ENCODE data around the gene RNF111. TPM values are rescaled to one million over a fixed set of nuclear protein-coding genes. Genes with fewer than 3 reads are reported as not detected.

The RNF111 gene
- total and polyA plus RNA-seq, 2 of the 13 experiments (the other 11 are each of a cell fraction or from before 2014, with no cell fraction given), result 12.1 to 23.1 TPM

DNA sequence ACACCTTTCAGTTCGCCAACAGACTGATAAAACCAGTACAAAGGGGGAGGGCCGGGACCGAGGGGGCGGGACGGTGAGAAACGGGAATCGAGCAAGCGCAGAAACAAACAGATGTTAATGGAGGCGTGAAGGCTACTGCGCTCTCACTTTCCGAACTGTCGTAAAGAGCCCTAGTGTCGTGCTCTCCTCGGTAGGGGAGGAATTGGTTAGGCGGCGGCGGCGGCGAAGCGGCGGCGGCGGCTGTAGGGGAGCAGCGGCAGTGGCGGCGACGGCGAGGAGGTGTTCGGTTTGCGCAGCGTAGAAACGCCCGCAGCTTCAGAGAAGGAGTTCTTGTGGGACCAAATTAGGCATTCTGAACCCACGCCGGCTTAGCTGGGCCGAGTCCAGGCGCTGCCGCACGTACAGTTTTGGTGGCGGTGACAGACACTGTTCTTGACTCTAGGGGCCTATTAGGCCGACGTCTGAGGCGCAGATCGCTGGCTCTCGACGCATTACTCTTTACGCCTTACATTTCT lies at the start of gene RNF111 (continued):
- TF ChIP-seq ZNF512B (CRISPR knock-in tag; IDR thresholded peaks at IDR 0.05; ENCODE audit: borderline replicate concordance), result no peak
- no peak; the same call in 1 of the 2 replicates for TF ChIP-seq ZNF292 (CRISPR knock-in tag; IDR thresholded peaks at IDR 0.05; ENCODE audit: borderline replicate concordance, low read depth)
- 0 out of 2 replicates have a peak, but pooled peaks have one; percentile 31 for TF ChIP-seq ZFP36L1 (CRISPR knock-in tag; IDR thresholded peaks at IDR 0.05)
- TF ChIP-seq KDM1A (CRISPR knock-in tag; IDR thresholded peaks at IDR 0.05), result no peak
- TF ChIP-seq ZNF670 (CRISPR knock-in tag; IDR thresholded peaks at IDR 0.05; ENCODE audit: borderline replicate concordance), result no peak
- no peak for TF ChIP-seq GPBP1L1 (CRISPR knock-in tag; IDR thresholded peaks at IDR 0.05)
- no peak for TF ChIP-seq ZNF24 (IDR thresholded peaks at IDR 0.05)
- no peak for TF ChIP-seq ZBTB46 (CRISPR knock-in tag; IDR thresholded peaks at IDR 0.05; ENCODE audit: borderline replicate concordance)
- TF ChIP-seq, protein P1, sequence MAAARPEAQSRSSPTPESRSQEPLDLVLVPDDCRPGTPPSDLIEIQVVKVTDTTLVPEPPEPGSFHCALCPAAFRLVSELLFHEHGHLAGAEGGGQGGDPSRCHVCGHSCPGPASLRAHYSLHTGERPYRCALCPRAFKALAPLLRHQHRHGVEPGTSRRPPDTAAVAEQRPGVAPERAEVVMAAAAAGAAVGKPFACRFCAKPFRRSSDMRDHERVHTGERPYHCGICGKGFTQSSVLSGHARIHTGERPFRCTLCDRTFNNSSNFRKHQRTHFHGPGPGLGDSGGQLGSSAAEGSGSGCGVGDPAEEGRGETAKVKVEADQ (CRISPR knock-in tag; IDR thresholded peaks at IDR 0.05; ENCODE audit: borderline replicate concordance), result no peak
- TF ChIP-seq HOXD1 (CRISPR knock-in tag; IDR thresholded peaks at IDR 0.05), result no peak
- peak; percentile 86 for TF ChIP-seq POLR2G (IDR thresholded peaks at IDR 0.05; ENCODE audit: low read depth, low read length)
- no peak for TF ChIP-seq ZNF34 (CRISPR knock-in tag; IDR thresholded peaks at IDR 0.05; ENCODE audit: borderline replicate concordance)
- peak; percentile 76; the same call in 1 of the 2 replicates for TF ChIP-seq KLF6 (CRISPR knock-in tag; IDR thresholded peaks at IDR 0.05)
- TF ChIP-seq ZNF432 (CRISPR knock-in tag; IDR thresholded peaks at IDR 0.05; ENCODE audit: borderline replicate concordance), result no peak
- TF ChIP-seq, protein P2, sequence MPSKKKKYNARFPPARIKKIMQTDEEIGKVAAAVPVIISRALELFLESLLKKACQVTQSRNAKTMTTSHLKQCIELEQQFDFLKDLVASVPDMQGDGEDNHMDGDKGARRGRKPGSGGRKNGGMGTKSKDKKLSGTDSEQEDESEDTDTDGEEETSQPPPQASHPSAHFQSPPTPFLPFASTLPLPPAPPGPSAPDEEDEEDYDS (CRISPR knock-in tag; IDR thresholded peaks at IDR 0.05), result peak; percentile 60; the same call in 1 of the 2 replicates
- no peak for TF ChIP-seq RFX3 (CRISPR knock-in tag; IDR thresholded peaks at IDR 0.05)
- TF ChIP-seq FOXA1 (IDR thresholded peaks at IDR 0.05), result no peak
- no peak for TF ChIP-seq FOXA1 (CRISPR knock-in tag; IDR thresholded peaks at IDR 0.05)
- TF ChIP-seq, protein P3, sequence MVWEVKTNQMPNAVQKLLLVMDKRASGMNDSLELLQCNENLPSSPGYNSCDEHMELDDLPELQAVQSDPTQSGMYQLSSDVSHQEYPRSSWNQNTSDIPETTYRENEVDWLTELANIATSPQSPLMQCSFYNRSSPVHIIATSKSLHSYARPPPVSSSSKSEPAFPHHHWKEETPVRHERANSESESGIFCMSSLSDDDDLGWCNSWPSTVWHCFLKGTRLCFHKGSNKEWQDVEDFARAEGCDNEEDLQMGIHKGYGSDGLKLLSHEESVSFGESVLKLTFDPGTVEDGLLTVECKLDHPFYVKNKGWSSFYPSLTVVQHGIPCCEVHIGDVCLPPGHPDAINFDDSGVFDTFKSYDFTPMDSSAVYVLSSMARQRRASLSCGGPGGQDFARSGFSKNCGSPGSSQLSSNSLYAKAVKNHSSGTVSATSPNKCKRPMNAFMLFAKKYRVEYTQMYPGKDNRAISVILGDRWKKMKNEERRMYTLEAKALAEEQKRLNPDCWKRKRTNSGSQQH (CRISPR knock-in tag; IDR thresholded peaks at IDR 0.05; ENCODE audit: low read depth), result no peak
- no peak for TF ChIP-seq ARID2 (CRISPR knock-in tag; IDR thresholded peaks at IDR 0.05; ENCODE audit: borderline replicate concordance)
- TF ChIP-seq AHR (CRISPR knock-in tag; IDR thresholded peaks at IDR 0.05), result 0 out of 2 replicates have a peak, but pooled peaks have one; percentile 19
- no peak for TF ChIP-seq ZNF3 (CRISPR knock-in tag; IDR thresholded peaks at IDR 0.05)
- TF ChIP-seq NBN (conservative IDR thresholded peaks at IDR 0.05), result no peak
- TF ChIP-seq SALL2 (CRISPR knock-in tag; IDR thresholded peaks at IDR 0.05), result no peak
